AG04449 (cell line): ENCODE results near the gene PRR3.
"Not testable (repeated sequence)": the region's sequence is repeated elsewhere in the genome, so short reads cannot be mapped to it uniquely, and the experiment has no call there.

ENCODE experiments used
- CTCF ChIA-PET: fragments of 350-600 bp; formaldehyde crosslinking; extraction: SDS; loops from one replicate; lab custom pipeline; 2021; ENCODE audit warnings: antibody characterized with exemption; lab: Yijun Ruan, JAX
- POLR2A ChIA-PET: fragments of 400-600, 350-600 bp; formaldehyde crosslinking; extraction: SDS; loops from one replicate; lab custom pipeline; 2020; ENCODE audit warnings: antibody characterized with exemption, inconsistent platforms; lab: Yijun Ruan, JAX
- DNase-seq: peaks from one replicate; pipeline ENCODE4 v3.0.0-alpha.2; 2010; ENCODE audit warnings: low read depth, low spot score
- H3K4me3 ChIP-seq: 2 replicates; pipeline ENCODE4 v1.5.1; 2011; ENCODE audit warnings: low read depth, mild to moderate bottlenecking, control low read depth, low read length
- CTCF ChIP-seq: IDR thresholded peaks from one replicate; pipeline ENCODE4 v1.5.1; 2011; ENCODE audit warnings: mild to moderate bottlenecking, moderate library complexity, low read length, control low read depth, inconsistent platforms; ENCODE audit not compliant: insufficient read depth; ENCODE audit errors: missing control alignments

PRR3 gene

GRCh38 chr6:30589754-30590358 is 32.8 kb downstream of the PRR3 start:
- TF ChIP-seq CTCF: no peak
- DNase-seq: no peak
- H3K4me3 ChIP-seq: no peak overlapping the region
- ChIA-PET CTCF (interaction anchor here (1.0 to 6.9 kb wide), 4 partner anchors 8 to 107 kb away, joined by 3 to 64 read pairs (median 17); no protein-coding TSS in a partner anchor), POLR2A (interaction anchor here (1.4 kb wide), 1 partner anchor 16 kb away, joined by 3 read pairs; no protein-coding TSS in a partner anchor)

- no peak for TF ChIP-seq CTCF
- CTCF ChIA-PET: interaction anchor here (0.7 to 6.9 kb wide), 6 partner anchors 8 to 108 kb away, joined by 3 to 64 read pairs (median 4); no protein-coding TSS in a partner anchor
These were observed 33.4 kb downstream of the PRR3 start for GRCh38 chr6:30590509-30590908.

GRCh38 chr6:30591008-30591407 is 33.9 kb downstream of the PRR3 start:
- ChIA-PET POLR2A (interaction anchor here (0.8 to 1.4 kb wide), 4 partner anchors 12 to 22 kb away, joined by 3 to 4 read pairs (median 3); no protein-coding TSS in a partner anchor), CTCF (interaction anchor here (0.7 to 6.9 kb wide), 5 partner anchors 7 to 108 kb away, joined by 3 to 64 read pairs (median 5); no protein-coding TSS in a partner anchor)
- DNase-seq: no peak
- TF ChIP-seq CTCF: no peak
- H3K4me3 ChIP-seq: no peak overlapping the region

More at GRCh38 chr6:30590509-30590908, 33.4 kb downstream of the PRR3 start:
- DNase-seq: no peak
- POLR2A ChIA-PET: interaction anchor here (0.8 to 1.4 kb wide), 3 partner anchors 12 to 20 kb away, joined by 3 to 4 read pairs (median 3); no protein-coding TSS in a partner anchor
- no peak overlapping the region for H3K4me3 ChIP-seq

GRCh38 chr6:30592287-30592686 is 35.2 kb downstream of the PRR3 start:
- ChIA-PET POLR2A (interaction anchor here (0.5 kb wide), 1 partner anchor 218 kb away, joined by 3 read pairs; no protein-coding TSS in a partner anchor), CTCF (interaction anchor here (6.4 kb wide), 1 partner anchor 110 kb away, joined by 29 read pairs; no protein-coding TSS in a partner anchor)
- no peak for TF ChIP-seq CTCF

GRCh38 chr6:30597315-30598144 is 40.4 kb downstream of the PRR3 start:
- peak; percentile 65 for TF ChIP-seq CTCF
- H3K4me3 ChIP-seq, DNase-seq: not testable (repeated sequence)
- CTCF ChIA-PET: interaction anchor here (0.5 to 6.4 kb wide), 26 partner anchors 9 to 1057 kb away, joined by 3 to 64 read pairs (median 6); partner anchors contain the start of gene ABCF1
- POLR2A ChIA-PET: interaction anchor here (0.6 to 2.0 kb wide), 11 partner anchors 9 to 107 kb away, joined by 3 to 20 read pairs (median 4); partner anchors contain the start of gene ABCF1

More at GRCh38 chr6:30592287-30592686, 35.2 kb downstream of the PRR3 start:
- H3K4me3 ChIP-seq: no peak overlapping the region
- no peak for DNase-seq
